Measurements from ENCODE around the gene USP47. TPM values are rescaled to one million over a fixed set of nuclear protein-coding genes. Genes with fewer than 3 reads are reported as not detected.

The USP47 gene
- total and polyA plus RNA-seq, 2 of the 8 experiments (the other 6 are each of a cell fraction or from before 2014, with no cell fraction given): 4.2 to 21.3 TPM

GRCh38 chr11:11821899-11822298, 19.9 kb upstream of the USP47 start:
- H3K27me3 ChIP-seq (replicated peaks in 1 of 4; ENCODE audit: control insufficient read depth in 3 of 4, extremely low read depth in 1 of 4, insufficient read depth in 3 of 4, low read length in 3 of 4): no peaks in the 10 kb centered on the region
- no peak overlapping the region for H3K56ac ChIP-seq (replicated peaks; ENCODE audit: insufficient read length, low read depth, low read length)
- no peak overlapping the region for H3K23ac ChIP-seq (ENCODE audit: insufficient read length)
- H2BK20ac ChIP-seq (ENCODE audit: low read length): no peak overlapping the region
- H4K91ac ChIP-seq (replicated peaks; ENCODE audit: insufficient read length, low read length): no peak overlapping the region
- no peaks in the 10 kb centered on the region for H3K79me2 ChIP-seq (ENCODE audit: control insufficient read depth in 1 of 2, insufficient read depth in 2 of 2, low read length in 2 of 2)
- POLR2A ChIA-PET (ENCODE audit: partially characterized antibody): no interaction called here
- H3K9me3 ChIP-seq (ENCODE audit: insufficient read depth in 2 of 2, low read depth in 1 of 2, low read length in 1 of 2): 0 out of 4 replicates have a peak, but pooled peaks cover 0 to 3% of the 10 kb centered on the region in 2 experiments
- H2AK5ac ChIP-seq (ENCODE audit: low read depth, low read length): no peak overlapping the region
- no peaks in the 10 kb centered on the region for H4K20me1 ChIP-seq (replicated peaks in 1 of 2; ENCODE audit: control insufficient read depth in 1 of 2, insufficient read depth in 2 of 2, low read length in 2 of 2)
- no peak overlapping the region for H2BK15ac ChIP-seq (ENCODE audit: low read length)
- no peak for TF ChIP-seq TEAD4 (IDR thresholded peaks at IDR 0.05; ENCODE audit: low read depth, low read length)
- no peak for TF ChIP-seq KDM4A (IDR thresholded peaks at IDR 0.05; ENCODE audit: low read depth, low read length, severe bottlenecking)
- TF ChIP-seq SP4 (IDR thresholded peaks at IDR 0.05; ENCODE audit: low read length): no peak
- no peak for TF ChIP-seq CEBPB (IDR thresholded peaks at IDR 0.05; ENCODE audit: low read depth, low read length)
- no peak for TF ChIP-seq NRF1 (IDR thresholded peaks at IDR 0.05; ENCODE audit: low read depth, low read length)
- no peaks in the 10 kb centered on the region for H3K36me3 ChIP-seq (ENCODE audit: control insufficient read depth in 2 of 4, insufficient read depth in 4 of 4, low read length in 3 of 4)
- H3K27ac ChIP-seq (ENCODE audit: low read depth, low read length): no peak overlapping the region
- H2BK5ac ChIP-seq (ENCODE audit: low read depth, low read length): no peak overlapping the region
- H4K8ac ChIP-seq (ENCODE audit: extremely low read depth, insufficient read depth, low read length): no peak overlapping the region
- CTCF ChIA-PET (ENCODE audit: partially characterized antibody): no interaction called here
- H3K4me3 ChIP-seq (ENCODE audit: extremely low read depth in 1 of 4, insufficient read depth in 2 of 4, low read depth in 3 of 4, low read length in 4 of 4): no peak overlapping the region
- H3K23me2 ChIP-seq (ENCODE audit: low read depth, low read length): no peaks in the 10 kb centered on the region; the same call in 1 of the 2 replicates
- no peak for DNase-seq (ENCODE audit: low read depth in 1 of 2, low spot score in 2 of 2)
- FAIRE-seq: no peak
- H3K4me1 ChIP-seq (replicated peaks in 1 of 4; ENCODE audit: control insufficient read depth in 3 of 4, insufficient read depth in 4 of 4, low read length in 3 of 4): no peaks in the 10 kb centered on the region
- no peak overlapping the region for H2AFZ ChIP-seq (ENCODE audit: low read length)
- no peak overlapping the region for H2BK120ac ChIP-seq (replicated peaks; ENCODE audit: low read depth, low read length)
- WGBS, 2 experiments (ENCODE audit: extremely low coverage in 1 of 2, insufficient coverage in 1 of 2, insufficient read length in 1 of 2, insufficient replicate concordance in 2 of 2, low coverage in 1 of 2, low lambda C conversion rate in 2 of 2, missing lambda C conversion rate in 1 of 2): 71% methylated on average over 3 of the region's 3 CpGs; no CpG with 5 or more reads in 1 of the 2 experiments
- H4K5ac ChIP-seq (ENCODE audit: insufficient read length, low read depth, low read length): no peak overlapping the region
- no peak overlapping the region for H3K4ac ChIP-seq (replicated peaks; ENCODE audit: insufficient read length, low read depth, low read length)
- no peak overlapping the region for H3K9ac ChIP-seq (replicated peaks in 1 of 4; ENCODE audit: extremely low read depth in 1 of 4, low read depth in 3 of 4, low read length in 3 of 4)
- no peak overlapping the region for H3K4me2 ChIP-seq (ENCODE audit: insufficient read depth in 1 of 2, low read depth in 2 of 2, low read length in 2 of 2)
- no peak overlapping the region for H3K14ac ChIP-seq (ENCODE audit: insufficient read length)
- no peaks in the 10 kb centered on the region for H3K79me1 ChIP-seq (ENCODE audit: low read depth, low read length)
- H2BK12ac ChIP-seq (ENCODE audit: low read depth, low read length): no peak overlapping the region
- no peak overlapping the region for H3K18ac ChIP-seq (ENCODE audit: extremely low read depth, low read length)
